AG04450 (cell line): ENCODE measurements around the gene PTPN1. TPM values are rescaled to one million over a fixed set of nuclear protein-coding genes. Genes with fewer than 3 reads are reported as not detected.
"Not testable (repeated sequence)": the region's sequence is repeated elsewhere in the genome, so short reads cannot be mapped to it uniquely, and the experiment has no call there.

Experiments used
- CTCF ChIA-PET: fragments of 300-600, 350-600 bp; formaldehyde crosslinking; extraction: SDS; loops from one replicate; lab custom pipeline; 2022; ENCODE audit warnings: antibody characterized with exemption, inconsistent platforms; lab: Charles Lee
- POLR2A ChIA-PET: fragments of 350-600 bp; formaldehyde crosslinking; extraction: SDS; loops from one replicate; lab custom pipeline; 2021; ENCODE audit warnings: antibody characterized with exemption, inconsistent platforms; lab: Yijun Ruan, JAX
- DNase-seq: peaks from one replicate; pipeline ENCODE4 v3.0.0-alpha.2; 2011; ENCODE audit warnings: low read depth, low spot score
- H3K27ac ChIP-seq: one replicate; pipeline ENCODE4 v1.5.1; 2012; ENCODE audit warnings: low read depth, low read length, control low read depth
- H3K27me3 ChIP-seq: one replicate; pipeline ENCODE4 v1.6.0; 2012; ENCODE audit warnings: low read length; ENCODE audit not compliant: control insufficient read depth, insufficient read depth
- H3K4me3 ChIP-seq: 2 replicates; pipeline ENCODE4 v1.5.1; 2011; ENCODE audit warnings: mild to moderate bottlenecking, low read depth, low read length, control low read depth
- H3K9me3 ChIP-seq: 2 replicates; pipeline ENCODE4 v1.5.1; 2012; ENCODE audit warnings: low read length; ENCODE audit not compliant: control insufficient read depth, insufficient read depth
- CTCF ChIP-seq: IDR thresholded peaks from 2 replicates; pipeline ENCODE4 v1.5.1; 2011; ENCODE audit warnings: low read depth, low read length, control low read depth, inconsistent platforms
- polyA plus RNA-seq: library from polyadenylated mRNA; depleted of rRNA; stranded (reverse); fragments of >200 nt; gene quantifications from 2 replicates; pipeline ENCODE4 v1.2.3, GENCODE V29; 2011

Gene PTPN1
- polyA plus RNA-seq, 1 experiment, result 54.7 TPM

- H3K27ac ChIP-seq, result no peak overlapping the region
- ChIA-PET CTCF (interaction anchor here (0.7 to 1.6 kb wide), 4 partner anchors 95 to 245 kb away, joined by 3 to 6 read pairs (median 4); no protein-coding TSS in a partner anchor), POLR2A (no interaction called here)
- H3K4me3 ChIP-seq, result no peak overlapping the region
- H3K27me3 ChIP-seq, result no peaks in the 10 kb centered on the region
- no peak for DNase-seq
- TF ChIP-seq CTCF, result no peak
- peaks cover 13% of the 10 kb centered on the region for H3K9me3 ChIP-seq
Measured at GRCh38 chr20:50618537-50618936, 108.4 kb downstream of the PTPN1 start.

GRCh38 chr20:50620459-50620858, 110.3 kb downstream of the PTPN1 start:
- H3K27me3 ChIP-seq, CTCF ChIA-PET, H3K27ac ChIP-seq, DNase-seq, H3K4me3 ChIP-seq: not testable (repeated sequence)
- POLR2A ChIA-PET, result interaction anchor here (0.6 kb wide), 1 partner anchor 67 kb away, joined by 3 read pairs; no protein-coding TSS in a partner anchor
- peaks cover 13% of the 10 kb centered on the region for H3K9me3 ChIP-seq

GRCh38 chr20:50621068-50621665, 111.0 kb downstream of the PTPN1 start:
- ChIA-PET POLR2A (interaction anchor here (0.6 to 0.7 kb wide), 2 partner anchors 66 to 108 kb away, joined by 3 read pairs; no protein-coding TSS in a partner anchor), CTCF (interaction anchor here (1.2 kb wide), 1 partner anchor 128 kb away, joined by 3 read pairs; no protein-coding TSS in a partner anchor)

GRCh38 chr20:50624351-50625016, 114.3 kb downstream of the PTPN1 start:
- no peak overlapping the region for H3K27ac ChIP-seq
- DNase-seq, result no peak
- peaks cover 13% of the 10 kb centered on the region for H3K9me3 ChIP-seq
- no peak for TF ChIP-seq CTCF
- no peak overlapping the region for H3K4me3 ChIP-seq
- POLR2A ChIA-PET, result no interaction called here
- CTCF ChIA-PET, result interaction anchor here (2.7 to 5.1 kb wide), 3 partner anchors 11 to 124 kb away, joined by 16 to 64 read pairs (median 30); no protein-coding TSS in a partner anchor
- no peaks in the 10 kb centered on the region for H3K27me3 ChIP-seq

More at GRCh38 chr20:50621068-50621665, 111.0 kb downstream of the PTPN1 start:
- no peak for DNase-seq
- TF ChIP-seq CTCF, result no peak
- peaks cover 13% of the 10 kb centered on the region for H3K9me3 ChIP-seq
- no peak overlapping the region for H3K27ac ChIP-seq
- no peaks in the 10 kb centered on the region for H3K27me3 ChIP-seq
- no peak overlapping the region for H3K4me3 ChIP-seq

- Histone ChIP-seq H3K9me3 (peaks cover 7% of the 10 kb centered on the region), H3K27ac (no peak overlapping the region), H3K27me3 (no peaks in the 10 kb centered on the region), H3K4me3 (no peak overlapping the region)
- POLR2A ChIA-PET, result interaction anchor here (0.5 to 1.0 kb wide), 4 partner anchors 11 to 237 kb away, joined by 3 to 9 read pairs (median 4); no protein-coding TSS in a partner anchor
- CTCF ChIA-PET, result interaction anchor here (0.5 to 5.1 kb wide), 14 partner anchors 10 to 168 kb away, joined by 3 to 64 read pairs (median 6); no protein-coding TSS in a partner anchor
- DNase-seq, result no peak
- peak; percentile 70 for TF ChIP-seq CTCF
Measured at GRCh38 chr20:50625986-50626677, 115.9 kb downstream of the PTPN1 start.
